ENCODE data around the gene RNF19B.

RNF19B gene

GRCh38 chr1:32900956-32901822 is 63.4 kb downstream of the RNF19B start, which contains the start of gene TMEM54:
Gene TMEM54 (minus strand): TSS chr1:32901389. CDS start chr1:32901238, 151 bp downstream.
- no peak for FAIRE-seq
- peak; percentile 69 for DNase-seq (ENCODE audit: insufficient read length, low spot score)
- no peak for TF ChIP-seq CTCF (IDR thresholded peaks at IDR 0.05; ENCODE audit: insufficient read depth, missing control alignments)

DNA sequence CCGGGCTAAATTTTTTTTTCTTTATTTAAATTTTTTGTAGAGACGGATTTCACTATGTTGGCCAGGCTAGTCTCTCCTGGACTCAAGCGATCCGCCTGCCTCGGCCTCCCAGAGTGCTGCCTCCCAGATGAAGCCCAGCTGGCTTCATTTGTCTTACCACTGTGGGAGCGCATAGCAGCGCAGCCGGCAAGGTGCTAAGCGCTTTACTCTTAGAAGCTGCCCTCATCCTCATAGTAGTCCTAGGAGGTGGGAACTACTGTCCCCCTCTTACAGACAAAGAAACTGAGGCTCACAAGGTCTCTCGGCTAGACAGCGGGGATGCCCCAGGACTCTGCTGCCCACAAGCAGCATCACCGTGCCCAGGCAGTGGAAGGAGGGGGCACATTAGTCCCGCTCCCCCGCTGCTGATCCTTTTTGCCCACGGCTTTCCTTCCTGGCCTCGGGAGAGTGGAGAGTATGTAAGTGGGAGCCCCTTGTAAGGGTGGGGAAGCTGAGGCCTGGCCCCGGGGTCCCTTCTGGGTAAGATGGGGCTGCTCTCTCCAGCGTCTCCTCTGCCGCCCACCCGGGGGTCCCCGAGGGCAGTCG is 64.1 kb downstream of the RNF19B start:
- TF ChIP-seq CTCF (IDR thresholded peaks at IDR 0.05; ENCODE audit: insufficient read depth, missing control alignments) = no peak
- FAIRE-seq (no peak), DNase-seq (ENCODE audit: insufficient read length, low spot score) (no peak)

DNA sequence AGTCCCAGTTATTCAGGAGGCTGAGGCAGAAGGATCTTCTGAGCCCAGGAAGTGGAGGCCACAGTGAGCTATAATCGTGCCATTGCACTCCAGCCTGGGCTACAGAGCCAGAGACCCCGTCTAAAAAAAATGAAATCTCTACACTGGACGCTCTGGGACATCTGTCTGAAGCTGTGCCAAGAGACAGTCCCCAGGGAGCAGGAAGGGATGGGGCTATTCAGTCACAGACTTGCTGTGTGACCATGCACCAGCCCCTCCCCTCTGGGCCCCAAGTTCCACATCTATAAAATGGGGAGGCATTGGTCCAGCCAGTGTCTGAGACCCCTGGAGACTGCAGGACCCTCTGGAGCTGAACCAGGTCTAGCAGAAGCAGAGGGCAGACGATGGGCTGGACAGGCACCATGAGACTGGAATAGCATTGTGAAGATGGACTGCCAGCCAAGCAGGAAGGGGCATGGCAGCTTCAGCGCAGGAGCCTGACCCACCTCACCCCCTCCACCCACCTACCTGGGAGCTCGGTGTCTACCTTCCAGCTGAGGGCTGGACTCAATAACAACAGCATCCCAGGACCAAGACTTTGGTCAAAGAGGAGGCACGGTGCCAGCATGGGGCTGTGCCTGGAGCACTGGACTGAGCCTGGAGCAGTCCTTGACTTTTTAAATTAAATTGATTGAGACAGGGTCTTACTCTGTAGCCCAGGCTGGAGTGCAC is 64.9 kb downstream of the RNF19B start:
- TF ChIP-seq CTCF (IDR thresholded peaks at IDR 0.05; ENCODE audit: insufficient read depth, missing control alignments) = no peak
- DNase-seq (ENCODE audit: insufficient read length, low spot score) (no peak), FAIRE-seq (no peak)

- DNase-seq (ENCODE audit: insufficient read length, low spot score) = no peak
- TF ChIP-seq CTCF (IDR thresholded peaks at IDR 0.05; ENCODE audit: insufficient read depth, missing control alignments) = no peak
- no peak for FAIRE-seq
These were observed 65.7 kb downstream of the RNF19B start for GRCh38 chr1:32898958-32899357.

DNA sequence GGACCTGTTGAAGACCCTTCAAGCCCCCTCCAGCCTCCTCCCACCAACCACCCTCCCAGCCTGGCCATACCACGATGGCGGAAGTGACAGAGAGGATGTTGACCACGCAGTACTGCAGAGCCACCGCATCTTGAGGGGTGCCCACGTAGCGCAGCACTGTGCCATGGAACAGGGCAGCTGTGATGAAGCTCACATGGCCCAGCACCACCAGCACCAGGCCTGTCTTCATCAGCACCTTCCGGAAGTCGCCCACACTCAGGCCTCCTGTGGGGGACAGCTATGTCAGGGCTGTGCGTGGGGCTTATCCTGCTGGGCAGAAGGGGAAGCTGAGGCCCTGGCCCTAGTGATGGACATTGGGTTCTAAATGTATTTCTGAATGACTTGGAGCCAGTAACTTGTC is 66.6 kb downstream of the RNF19B start:
- DNase-seq (ENCODE audit: insufficient read length, low spot score) (no peak), FAIRE-seq (no peak)
- no peak for TF ChIP-seq CTCF (IDR thresholded peaks at IDR 0.05; ENCODE audit: insufficient read depth, missing control alignments)

DNA sequence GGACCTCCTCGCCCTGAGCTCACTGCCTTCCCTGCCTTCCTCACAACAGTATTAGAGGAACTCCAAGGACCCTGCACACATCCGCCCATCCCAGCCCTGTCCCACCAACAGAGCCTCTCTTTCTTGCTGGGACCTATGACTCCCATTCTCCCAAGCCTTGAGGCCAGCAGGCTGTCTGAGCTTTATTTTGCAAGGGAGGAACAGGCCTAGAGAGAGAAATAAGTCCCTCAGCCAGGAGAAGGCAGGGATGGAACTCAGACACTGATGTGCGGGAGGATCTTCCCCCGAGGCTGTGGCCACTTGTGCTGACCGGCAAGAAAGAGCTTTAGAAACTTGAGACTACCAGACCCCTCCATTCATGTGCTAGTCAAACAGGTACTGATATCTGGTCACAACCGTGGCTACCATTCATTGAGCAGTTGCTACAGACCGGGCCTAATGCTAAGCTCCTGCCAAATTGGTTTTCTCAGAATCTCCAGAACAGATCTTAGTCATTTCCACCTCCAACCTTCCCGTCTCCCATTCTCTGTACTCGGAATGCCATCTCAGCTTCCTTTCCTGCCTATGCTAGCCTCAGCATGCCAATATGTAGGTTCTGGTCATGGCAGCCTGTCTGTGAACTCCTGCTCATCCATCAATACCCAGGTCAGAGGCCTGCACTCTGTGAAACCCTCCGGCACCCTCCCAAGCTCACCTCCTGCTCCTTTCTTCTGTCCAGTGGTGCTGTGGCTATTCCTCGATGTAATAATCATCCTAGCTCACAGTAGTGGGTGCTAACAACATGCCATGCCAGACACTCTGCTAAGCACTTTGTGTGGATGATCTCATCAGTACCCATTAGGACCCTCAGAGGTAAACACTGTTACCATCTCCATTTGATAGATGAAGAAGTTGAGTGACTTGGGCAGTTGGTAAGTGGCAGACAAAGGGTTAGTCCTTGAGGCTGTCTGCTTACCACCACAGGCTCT is 67.2 kb downstream of the RNF19B start:
- no peak for TF ChIP-seq CTCF (IDR thresholded peaks at IDR 0.05; ENCODE audit: insufficient read depth, missing control alignments)
- FAIRE-seq (no peak), DNase-seq (ENCODE audit: insufficient read length, low spot score) (no peak)

Data from D721Med (cell line).